Central memory CD8-positive, alpha-beta T cell (primary cell): ENCODE data around the gene PRTFDC1.
A peak's percentile ranks its signal among the peaks of the same experiment; 100 is the strongest.

ENCODE experiments used
- ATAC-seq: fragments of 150-1000 bp; cut with Tn5 transposase; replicated peaks from 2 replicates; pipeline ENCODE4 v1.10.0; 2022; ENCODE audit warnings: mild to moderate bottlenecking, moderate FRiP score, moderate number of reproducible peaks; ENCODE audit not compliant: poor library complexity, severe bottlenecking; ENCODE audit errors: extremely low read depth
- DNase-seq, 2 donors: peaks; one replicate each; pipeline ENCODE4 v3.0.0; 2021; ENCODE audit warnings: low spot score in 2 of 2
- H3K27ac Mint-ChIP-seq: one replicate; pipeline ENCODE4 v1.8.0; 2022; ENCODE audit warnings: low read depth, mild to moderate bottlenecking, moderate library complexity, mixed read lengths
- H3K27me3 Mint-ChIP-seq: one replicate; pipeline ENCODE4 v1.8.0; 2022; ENCODE audit warnings: mixed read lengths
- H3K36me3 Mint-ChIP-seq: one replicate; pipeline ENCODE4 v1.8.0; 2022; ENCODE audit warnings: mild to moderate bottlenecking, moderate library complexity, mixed read lengths; ENCODE audit not compliant: insufficient read depth
- H3K4me1 Mint-ChIP-seq: one replicate; pipeline ENCODE4 v1.8.0; 2022; ENCODE audit warnings: mixed read lengths
- H3K4me3 Mint-ChIP-seq: one replicate; pipeline ENCODE4 v1.8.0; 2022; ENCODE audit warnings: mild to moderate bottlenecking, moderate library complexity, mixed read lengths
- H3K9me3 Mint-ChIP-seq: one replicate; pipeline ENCODE4 v1.8.0; 2022; ENCODE audit warnings: mixed read lengths

Gene PRTFDC1

GRCh38 chr10:24871011-24871935 is 81.1 kb downstream of the PRTFDC1 start:
- no peak for ATAC-seq
- H3K4me1 Mint-ChIP-seq: peaks cover 12% of the 10 kb centered on the region
- H3K27me3 Mint-ChIP-seq: no peaks in the 10 kb centered on the region
- H3K9me3 Mint-ChIP-seq: peaks cover 6% of the 10 kb centered on the region
- H3K36me3 Mint-ChIP-seq: no peaks in the 10 kb centered on the region
- H3K4me3 Mint-ChIP-seq: no peak overlapping the region
- no peak for DNase-seq
- no peak overlapping the region for H3K27ac Mint-ChIP-seq

- ATAC-seq (no peak), DNase-seq (no peak)
- peaks cover 22% of the 10 kb centered on the region for H3K4me1 Mint-ChIP-seq
- no peaks in the 10 kb centered on the region for H3K9me3 Mint-ChIP-seq
- no peak overlapping the region for H3K27ac Mint-ChIP-seq
- no peak overlapping the region for H3K4me3 Mint-ChIP-seq
- no peaks in the 10 kb centered on the region for H3K36me3 Mint-ChIP-seq
- H3K27me3 Mint-ChIP-seq: no peaks in the 10 kb centered on the region
Observed at GRCh38 chr10:24869354-24870015, 82.9 kb downstream of the PRTFDC1 start.

- H3K4me1 Mint-ChIP-seq: peaks cover 22% of the 10 kb centered on the region
- ATAC-seq (no peak), DNase-seq (no peak)
- no peaks in the 10 kb centered on the region for H3K27me3 Mint-ChIP-seq
- peak overlapping the region; percentile 75 for H3K27ac Mint-ChIP-seq
- no peak overlapping the region for H3K4me3 Mint-ChIP-seq
- H3K36me3 Mint-ChIP-seq: no peaks in the 10 kb centered on the region
- H3K9me3 Mint-ChIP-seq: no peaks in the 10 kb centered on the region
Observed at GRCh38 chr10:24866604-24867583, 85.5 kb downstream of the PRTFDC1 start.

GRCh38 chr10:24865783-24866182 is 86.6 kb downstream of the PRTFDC1 start:
- Mint-ChIP-seq H3K4me1 (peaks cover 22% of the 10 kb centered on the region), H3K27me3 (no peaks in the 10 kb centered on the region), H3K36me3 (no peaks in the 10 kb centered on the region), H3K9me3 (no peaks in the 10 kb centered on the region), H3K27ac (no peak overlapping the region), H3K4me3 (no peak overlapping the region)
- DNase-seq (no peak), ATAC-seq (no peak)

- Mint-ChIP-seq H3K4me1 (peaks cover 16% of the 10 kb centered on the region), H3K27ac (no peak overlapping the region), H3K27me3 (no peaks in the 10 kb centered on the region), H3K4me3 (no peak overlapping the region), H3K36me3 (no peaks in the 10 kb centered on the region), H3K9me3 (no peaks in the 10 kb centered on the region)
- DNase-seq: no peak
- ATAC-seq: no peak
Observed at GRCh38 chr10:24862589-24862988, 89.8 kb downstream of the PRTFDC1 start.

DNA sequence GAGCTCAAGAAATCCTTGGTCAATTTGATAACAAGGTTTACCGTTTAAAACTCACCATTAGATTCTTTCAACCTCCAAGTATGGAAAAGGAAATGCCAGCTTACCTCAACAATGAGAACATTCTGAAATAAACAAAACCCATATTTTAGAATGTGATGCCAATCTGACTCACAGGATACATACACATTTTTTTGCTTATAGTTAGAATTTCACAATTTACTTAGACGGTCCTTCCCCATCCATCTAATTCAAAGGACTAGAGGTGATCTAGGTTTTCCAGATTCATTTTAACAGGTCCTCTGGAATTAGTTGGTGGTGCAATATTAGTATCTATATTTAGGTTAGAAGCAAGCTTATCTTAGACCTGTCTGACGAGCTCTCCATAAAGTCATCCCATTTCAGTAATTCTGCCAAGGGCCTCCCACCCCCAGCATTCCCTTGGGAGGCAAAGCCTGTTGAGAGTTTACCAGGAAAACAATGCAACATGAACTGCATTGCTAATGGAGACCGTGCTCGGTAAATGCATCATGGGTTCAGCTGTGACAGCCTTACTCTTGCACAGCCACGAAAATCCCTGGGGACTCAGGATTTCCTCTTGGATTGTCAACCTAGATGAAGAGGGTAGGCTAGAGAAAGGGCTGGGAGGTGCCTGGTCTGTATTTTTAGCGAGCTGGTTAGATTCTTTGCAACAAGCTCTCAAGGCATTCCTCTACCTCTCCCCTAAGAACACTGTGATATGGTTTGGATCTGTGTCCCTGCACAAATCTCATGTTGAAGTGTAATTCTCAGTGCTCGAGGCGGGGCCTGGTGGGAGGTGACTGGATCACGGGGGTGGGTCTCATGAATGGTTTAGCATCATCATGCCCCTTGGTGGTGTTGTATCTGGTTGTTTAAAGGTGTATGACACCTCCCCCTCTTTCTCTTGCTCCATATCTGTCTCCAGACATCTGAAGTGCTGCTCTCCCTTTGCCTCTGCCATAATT is 93.8 kb downstream of the PRTFDC1 start:
- Mint-ChIP-seq H3K27ac (no peak overlapping the region), H3K4me3 (no peak overlapping the region), H3K9me3 (no peaks in the 10 kb centered on the region), H3K27me3 (no peaks in the 10 kb centered on the region), H3K36me3 (no peaks in the 10 kb centered on the region), H3K4me1 (peaks cover 8% of the 10 kb centered on the region)
- DNase-seq (no peak), ATAC-seq (no peak)

DNA sequence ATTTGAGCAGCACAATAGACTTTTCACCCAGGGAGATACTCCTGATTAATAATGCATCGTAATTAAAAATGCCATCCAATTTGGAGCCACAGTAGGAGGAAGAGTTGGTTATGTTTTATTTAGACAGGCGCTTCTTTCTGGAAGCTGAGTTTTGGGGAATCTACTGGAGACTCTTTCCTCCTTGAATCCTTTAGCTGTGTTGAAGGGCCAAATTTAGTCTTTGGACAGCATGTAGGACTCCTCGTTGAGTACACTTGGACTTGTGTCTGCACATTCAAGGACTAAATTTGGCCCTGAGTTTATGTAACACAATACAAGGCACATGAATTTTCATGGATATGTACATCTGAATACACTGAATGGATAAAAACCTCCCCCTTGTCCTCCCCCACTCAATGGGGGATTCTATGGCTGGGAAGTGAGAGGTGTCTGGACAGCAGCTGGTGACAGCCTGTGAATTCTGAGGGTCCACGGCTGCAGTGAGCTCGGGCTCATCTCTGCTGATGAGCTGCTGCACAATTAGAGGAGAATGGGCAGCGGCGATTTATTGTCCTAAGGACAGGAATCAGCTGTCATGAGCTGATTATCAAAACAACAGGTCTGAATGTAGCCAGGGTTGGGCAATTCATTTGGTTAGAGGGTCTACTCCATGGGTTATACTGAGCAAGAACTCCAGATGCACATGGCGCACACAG is 95.2 kb downstream of the PRTFDC1 start:
- no peaks in the 10 kb centered on the region for H3K9me3 Mint-ChIP-seq
- H3K27ac Mint-ChIP-seq: no peak overlapping the region
- ATAC-seq (no peak), DNase-seq (no peak)
- H3K27me3 Mint-ChIP-seq: no peaks in the 10 kb centered on the region
- H3K4me3 Mint-ChIP-seq: no peak overlapping the region
- H3K36me3 Mint-ChIP-seq: no peaks in the 10 kb centered on the region
- H3K4me1 Mint-ChIP-seq: peaks cover 6% of the 10 kb centered on the region

DNA sequence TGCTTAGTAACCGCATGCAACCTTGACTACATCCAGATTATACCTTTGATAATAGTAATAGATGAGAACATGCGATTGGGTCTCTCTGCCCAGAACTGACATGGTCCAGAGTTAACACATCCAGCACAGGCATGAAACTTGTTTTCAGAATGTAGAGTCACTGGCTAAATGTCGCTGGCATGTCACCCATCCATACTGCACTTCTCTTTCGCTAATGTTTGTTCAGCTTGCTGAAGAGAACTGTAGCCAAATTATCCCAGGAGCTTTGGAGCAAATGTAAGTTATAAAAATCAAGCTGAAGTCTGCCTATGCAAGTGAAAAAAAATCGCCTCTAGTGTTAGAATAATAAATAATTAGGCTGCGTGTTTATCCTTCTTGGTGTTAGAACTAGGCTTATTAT is 98.2 kb downstream of the PRTFDC1 start:
- H3K4me3 Mint-ChIP-seq: no peak overlapping the region
- H3K27me3 Mint-ChIP-seq: no peaks in the 10 kb centered on the region
- H3K4me1 Mint-ChIP-seq: peaks cover 6% of the 10 kb centered on the region
- ATAC-seq (no peak), DNase-seq (no peak)
- H3K27ac Mint-ChIP-seq: no peak overlapping the region
- H3K9me3 Mint-ChIP-seq: no peaks in the 10 kb centered on the region
- peaks cover 2% of the 10 kb centered on the region for H3K36me3 Mint-ChIP-seq

DNA sequence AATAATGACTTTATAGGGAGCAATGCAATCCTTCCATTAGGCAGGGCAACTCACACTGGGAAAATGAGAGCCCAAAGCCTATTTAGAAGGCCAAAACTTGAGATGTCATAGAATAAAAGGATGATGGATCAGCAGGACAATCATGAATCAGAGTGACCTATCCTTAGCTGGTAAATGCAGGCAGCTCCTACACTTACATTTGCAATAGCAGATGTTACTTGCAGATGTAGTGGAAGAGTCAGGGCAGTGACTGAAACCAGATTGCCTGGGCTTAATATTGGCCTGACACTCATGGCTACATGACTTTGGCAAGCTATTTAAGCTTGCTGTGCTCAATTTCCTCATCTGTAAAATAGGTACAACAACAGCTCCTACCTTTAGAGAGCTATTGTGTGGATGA is 98.7 kb downstream of the PRTFDC1 start:
- no peak overlapping the region for H3K4me3 Mint-ChIP-seq

GRCh38 chr10:24851629-24852028 is 100.8 kb downstream of the PRTFDC1 start:
- Mint-ChIP-seq H3K27ac (no peak overlapping the region), H3K27me3 (peaks cover 7% of the 10 kb centered on the region), H3K9me3 (no peaks in the 10 kb centered on the region), H3K4me1 (peaks cover 6% of the 10 kb centered on the region), H3K36me3 (peaks cover 2% of the 10 kb centered on the region), H3K4me3 (no peak overlapping the region)
- ATAC-seq: no peak
- DNase-seq: no peak

More for the DNA sequence above, 98.7 kb downstream of the PRTFDC1 start:
- DNase-seq (no peak), ATAC-seq (no peak)
- Mint-ChIP-seq H3K9me3 (no peaks in the 10 kb centered on the region), H3K27ac (no peak overlapping the region), H3K27me3 (no peaks in the 10 kb centered on the region), H3K4me1 (peaks cover 6% of the 10 kb centered on the region), H3K36me3 (peaks cover 2% of the 10 kb centered on the region)

GRCh38 chr10:24850727-24851296 is 101.6 kb downstream of the PRTFDC1 start:
- H3K27me3 Mint-ChIP-seq: peaks cover 10% of the 10 kb centered on the region
- ATAC-seq (no peak), DNase-seq (no peak)
- peaks cover 2% of the 10 kb centered on the region for H3K36me3 Mint-ChIP-seq
- no peak overlapping the region for H3K27ac Mint-ChIP-seq
- no peaks in the 10 kb centered on the region for H3K9me3 Mint-ChIP-seq
- peaks cover 6% of the 10 kb centered on the region for H3K4me1 Mint-ChIP-seq
- no peak overlapping the region for H3K4me3 Mint-ChIP-seq
